IMR-90 (cell line): ENCODE measurements around the gene PTCD2. TPM values are rescaled to one million over a fixed set of nuclear protein-coding genes. Genes with fewer than 3 reads are reported as not detected.

ENCODE experiments used
- ATAC-seq: fragments of 200-7000 bp; cut with Tn5 transposase; 2 replicates; pipeline ENCODE4 v1.9.1; 2020; ENCODE audit warnings: low read depth, mild to moderate bottlenecking, moderate library complexity
- BruUV-seq: library from RNA; stranded (reverse); fragments of 400-500 nt; replicated peaks from 2 replicates; lab custom pipeline; 2021; lab: Mats Ljungman, UMichigan
- CTCF ChIA-PET: fragments of 300-600 bp; formaldehyde crosslinking; extraction: SDS; loops from one replicate; lab custom pipeline; 2021; ENCODE audit warnings: antibody characterized with exemption; lab: Yijun Ruan, JAX
- POLR2A ChIA-PET: fragments of 300-600 bp; sonication (Branson Sonifier 250); formaldehyde crosslinking; loops from one replicate; lab custom pipeline; 2022; ENCODE audit warnings: antibody characterized with exemption; ENCODE audit not compliant: unreplicated experiment; lab: Charles Lee
- DNase-seq: peaks from one replicate; pipeline ENCODE4 v3.0.0; 2013
- H2AFZ ChIP-seq: replicated peaks from 2 replicates; pipeline ENCODE3; 2013; ENCODE audit warnings: low read length, mild to moderate bottlenecking; ENCODE audit not compliant: poor library complexity
- H2AK5ac ChIP-seq: 2 replicates; pipeline ENCODE4 v1.6.1; 2013; ENCODE audit warnings: low read depth, low read length, inconsistent platforms
- H2AK9ac ChIP-seq: replicated peaks from 2 replicates; pipeline ENCODE3; 2013; ENCODE audit warnings: mild to moderate bottlenecking, low read depth, low read length, moderate library complexity; ENCODE audit not compliant: poor library complexity
- H2BK120ac ChIP-seq: 2 replicates; pipeline ENCODE4 v1.6.1; 2013; ENCODE audit warnings: low read depth, low read length, inconsistent platforms
- H2BK15ac ChIP-seq: 3 replicates; pipeline ENCODE4 v1.6.1; 2013; ENCODE audit warnings: low read depth, low read length, inconsistent platforms
- H2BK20ac ChIP-seq: 2 replicates; pipeline ENCODE4 v1.6.1; 2013; ENCODE audit warnings: low read depth, mild to moderate bottlenecking, inconsistent platforms, low read length, moderate library complexity
- H2BK5ac ChIP-seq: 2 replicates; pipeline ENCODE4 v1.6.1; 2013; ENCODE audit warnings: mild to moderate bottlenecking, low read depth, low read length, inconsistent platforms; ENCODE audit not compliant: poor library complexity, severe bottlenecking
- H3K14ac ChIP-seq: replicated peaks from 2 replicates; pipeline ENCODE4 v1.6.1; 2013; ENCODE audit warnings: low read depth, low read length, inconsistent platforms
- H3K18ac ChIP-seq: 2 replicates; pipeline ENCODE4 v1.6.1; 2013; ENCODE audit warnings: low read depth, low read length, control low read depth
- H3K23ac ChIP-seq: 2 replicates; pipeline ENCODE4 v1.6.1; 2013; ENCODE audit warnings: low read depth, low read length, inconsistent platforms
- H3K27ac ChIP-seq: 2 replicates; pipeline ENCODE4 v1.5.1; 2013; ENCODE audit warnings: mild to moderate bottlenecking, control low read depth, low read length; ENCODE audit not compliant: insufficient read depth
- H3K27me3 ChIP-seq: 2 replicates; pipeline ENCODE4 v1.6.1; 2013; ENCODE audit warnings: low read length; ENCODE audit not compliant: control insufficient read depth, insufficient read depth
- H3K36me3 ChIP-seq: 2 replicates; pipeline ENCODE4 v1.6.1; 2013; ENCODE audit warnings: low read length, mixed read lengths; ENCODE audit not compliant: control insufficient read depth, insufficient read depth
- H3K4ac ChIP-seq: 2 replicates; pipeline ENCODE4 v1.6.1; 2013; ENCODE audit warnings: low read depth, low read length, inconsistent platforms
- H3K4me1 ChIP-seq: 2 replicates; pipeline ENCODE4 v1.6.1; 2013; ENCODE audit warnings: low read length, mixed read lengths; ENCODE audit not compliant: control insufficient read depth, insufficient read depth
- H3K4me2 ChIP-seq: 2 replicates; pipeline ENCODE4 v1.6.1; 2013; ENCODE audit warnings: low read depth, mild to moderate bottlenecking, control low read depth, low read length, moderate library complexity
- H3K4me3 ChIP-seq: 2 replicates; pipeline ENCODE4 v1.5.1; 2013; ENCODE audit warnings: low read depth, mild to moderate bottlenecking, control low read depth, low read length, moderate library complexity; ENCODE audit not compliant: insufficient read depth
- H3K56ac ChIP-seq: 2 replicates; pipeline ENCODE4 v1.6.1; 2013; ENCODE audit warnings: low read length, inconsistent platforms; ENCODE audit not compliant: insufficient read depth; ENCODE audit errors: extremely low read depth
- H3K79me1 ChIP-seq, 2 experiments: 2 replicates each; pipeline ENCODE4 v1.6.1; 2013; ENCODE audit warnings: low read length in 2 of 2, inconsistent platforms in 1 of 2, low read depth in 1 of 2
- H3K9ac ChIP-seq: 2 replicates; pipeline ENCODE4 v1.6.1; 2013; ENCODE audit warnings: low read depth, low read length, control low read depth
- H3K9me1 ChIP-seq: 2 replicates; pipeline ENCODE4 v1.6.1; 2013; ENCODE audit warnings: low read length, inconsistent platforms; ENCODE audit not compliant: insufficient read depth
- H3K9me3 ChIP-seq: 2 replicates; pipeline ENCODE4 v1.6.1; 2013; ENCODE audit warnings: low read length; ENCODE audit not compliant: control insufficient read depth, insufficient read depth
- H4K20me1 ChIP-seq: 2 replicates; pipeline ENCODE4 v1.6.1; 2013; ENCODE audit warnings: low read length, inconsistent platforms; ENCODE audit not compliant: insufficient read depth
- H4K5ac ChIP-seq: 2 replicates; pipeline ENCODE4 v1.6.1; 2013; ENCODE audit warnings: mild to moderate bottlenecking, low read depth, low read length, control low read depth
- H4K8ac ChIP-seq, 2 experiments: 2 replicates each; pipeline ENCODE4 v1.6.1; 2013; ENCODE audit warnings: low read depth in 2 of 2, low read length in 2 of 2, control low read depth in 1 of 2, inconsistent platforms in 1 of 2
- H4K91ac ChIP-seq: 2 replicates; pipeline ENCODE4 v1.6.1; 2013; ENCODE audit warnings: low read depth, low read length, inconsistent platforms; ENCODE audit not compliant: insufficient read depth
- CEBPB ChIP-seq: IDR thresholded peaks from 2 replicates; pipeline ENCODE4 v1.6.1; 2012; ENCODE audit warnings: low read depth, low read length, improper control_type of control experiment
- CHD1 ChIP-seq: IDR thresholded peaks from 2 replicates; pipeline ENCODE4 v1.6.1; 2012; ENCODE audit warnings: low read depth, low read length, improper control_type of control experiment
- MXI1 ChIP-seq: IDR thresholded peaks from 2 replicates; pipeline ENCODE4 v1.6.1; 2012; ENCODE audit warnings: low read depth, mild to moderate bottlenecking, low read length, moderate library complexity, borderline replicate concordance
- NFE2L2 ChIP-seq: fragments of 150-350 bp; IDR thresholded peaks from 2 replicates; pipeline ENCODE4 v1.6.1; 2016; ENCODE audit warnings: low read depth, mild to moderate bottlenecking, low read length
- SMC3 ChIP-seq: fragments of 150-350 bp; IDR thresholded peaks from 2 replicates; pipeline ENCODE4 v1.6.1; 2016; ENCODE audit warnings: low read depth, mild to moderate bottlenecking, antibody characterized with exemption, low read length, moderate library complexity
- USF2 ChIP-seq: fragments of 150-350 bp; IDR thresholded peaks from 2 replicates; pipeline ENCODE4 v1.6.1; 2017; ENCODE audit warnings: mild to moderate bottlenecking, antibody characterized with exemption, low read length, low read depth
- WGBS, 2 experiments: methylation state at CpG; one replicate each; pipeline versions ENCODE4 v1.1.5 to v1.1.7; 2013; ENCODE audit warnings: missing lambda C conversion rate in 2 of 2; ENCODE audit not compliant: insufficient read length in 1 of 2; ENCODE audit errors: extremely low coverage in 2 of 2; 5-methylcytosine and 5-hydroxymethylcytosine counted together
- dilution Hi-C: fragments of 300-500 bp; cut with HindIII; formaldehyde crosslinking; loops from one replicate; pipeline ENCODE4 v1.14.3; 2018; ENCODE audit warnings: low sequenced_read_pairs; ENCODE audit not compliant: unreplicated experiment
- in situ Hi-C: fragments of 300-500 bp; cut with MboI; formaldehyde crosslinking; loops from 3 replicates; pipeline ENCODE4 v1.14.3; 2019; ENCODE audit warnings: low sequenced_read_pairs, inconsistent platforms, mixed read lengths
- intact Hi-C: fragments of 100-400 bp; cut with micrococcal nuclease; formaldehyde crosslinking; loops from 2 replicates; pipeline ENCODE4 v1.10.0; 2022
- polyA plus RNA-seq, 3 experiments: library from polyadenylated mRNA; depleted of rRNA; stranded (reverse); fragments of >200 nt; gene quantifications; 2 replicates each; pipeline ENCODE4 v1.2.3, GENCODE V29; 2012; ENCODE audit warnings: low replicate concordance in 1 of 3
- total RNA-seq: library from RNA; depleted of rRNA; stranded (reverse); fragments of >200 nt; gene quantifications from 2 replicates; pipeline ENCODE4 v1.2.3, GENCODE V29; 2012

The PTCD2 gene
- total and polyA plus RNA-seq, 2 of the 4 experiments (the other 2 are of a cell fraction), result 6.5 to 9.9 TPM

- Histone ChIP-seq H3K79me1 (no peaks in the 10 kb centered on the region), H3K27me3 (no peaks in the 10 kb centered on the region), H3K56ac (no peak overlapping the region), H4K20me1 (no peaks in the 10 kb centered on the region), H3K9me1 (peaks cover 17% of the 10 kb centered on the region), H3K9me3 (no peaks in the 10 kb centered on the region), H2BK120ac (peak overlapping the region; percentile 89), H2BK5ac (peak overlapping the region; percentile 38), H3K4me2 (no peak overlapping the region; the same call in 1 of the 2 replicates), H3K27ac (no peak overlapping the region), H3K4me3 (no peak overlapping the region), H3K4me1 (peaks cover 10% of the 10 kb centered on the region), H3K18ac (peak overlapping the region; percentile 82), H3K23ac (peak overlapping the region; percentile 94), H4K8ac (peak overlapping the region in 1 of 2 experiments; percentile 68; a peak in 1 of 4 replicates), H2AFZ (peak overlapping the region; percentile 76), H2BK20ac (peak overlapping the region; percentile 97), H2AK5ac (peak overlapping the region; percentile 10), H2AK9ac (no peak overlapping the region), H2BK15ac (peak overlapping the region; percentile 99; the same call in 2 of the 3 replicates), H3K9ac (no peak overlapping the region), H3K36me3 (no peaks in the 10 kb centered on the region), H3K4ac (peak overlapping the region; percentile 84), H3K14ac (peak overlapping the region; percentile 79), H4K5ac (peak overlapping the region; percentile 75; the same call in 1 of the 2 replicates), H4K91ac (peak overlapping the region; percentile 73; the same call in 1 of the 2 replicates)
- intact Hi-C loops, result no loop called here
- BruUV-seq, result no TSS peak
- DNase-seq (no peak), ATAC-seq (no peak)
- in situ Hi-C loops, result no loop called here
- POLR2A ChIA-PET, result no interaction called here
- TF ChIP-seq CHD1, result no peak
- no peak for TF ChIP-seq NFE2L2
- TF ChIP-seq CEBPB, result no peak
- no peak for TF ChIP-seq MXI1
- TF ChIP-seq USF2, result no peak
- no peak for TF ChIP-seq SMC3
- dilution Hi-C loops, result no loop called here
- no CpG with 5 or more reads among the region's 1 CpG for WGBS, 2 experiments
- CTCF ChIA-PET, result no interaction called here
These were observed 66.5 kb downstream of the PTCD2 start for GRCh38 chr5:72386639-72387038.
